Glomerular visceral epithelial cell (primary cell): ENCODE data around the gene AGER.
"Not testable (repeated sequence)": the region's sequence is repeated elsewhere in the genome, so short reads cannot be mapped to it uniquely, and the experiment has no call there.

ENCODE experiments used
- DNase-seq: peaks from one replicate; pipeline ENCODE4 v3.0.0-alpha.2; 2016; ENCODE audit errors: extremely low spot score

The AGER gene

DNA sequence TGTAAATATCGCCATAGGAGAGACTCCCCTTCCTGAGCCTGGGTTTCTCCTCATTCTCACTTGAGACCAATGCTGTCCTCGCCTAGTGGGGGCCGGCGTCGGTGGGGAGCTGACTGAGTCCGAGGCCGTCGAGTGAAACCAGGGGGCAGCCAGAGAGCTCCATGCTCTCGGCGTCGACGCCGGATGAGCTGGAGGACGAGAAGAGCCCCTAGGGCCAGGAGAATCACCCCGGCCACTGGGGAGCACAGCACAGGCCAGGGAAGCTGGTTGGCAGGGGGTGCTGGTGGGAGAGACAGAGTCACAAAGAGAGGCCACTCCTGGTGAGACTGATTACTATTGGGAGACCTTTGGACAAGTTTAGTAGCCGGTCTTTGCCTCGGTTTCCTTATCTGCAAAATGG, 14.8 kb upstream of the AGER start:
- DNase-seq = no peak

- DNase-seq = no peak
Measured at GRCh38 chr6:32198345-32198696, 14.3 kb upstream of the AGER start.

DNA sequence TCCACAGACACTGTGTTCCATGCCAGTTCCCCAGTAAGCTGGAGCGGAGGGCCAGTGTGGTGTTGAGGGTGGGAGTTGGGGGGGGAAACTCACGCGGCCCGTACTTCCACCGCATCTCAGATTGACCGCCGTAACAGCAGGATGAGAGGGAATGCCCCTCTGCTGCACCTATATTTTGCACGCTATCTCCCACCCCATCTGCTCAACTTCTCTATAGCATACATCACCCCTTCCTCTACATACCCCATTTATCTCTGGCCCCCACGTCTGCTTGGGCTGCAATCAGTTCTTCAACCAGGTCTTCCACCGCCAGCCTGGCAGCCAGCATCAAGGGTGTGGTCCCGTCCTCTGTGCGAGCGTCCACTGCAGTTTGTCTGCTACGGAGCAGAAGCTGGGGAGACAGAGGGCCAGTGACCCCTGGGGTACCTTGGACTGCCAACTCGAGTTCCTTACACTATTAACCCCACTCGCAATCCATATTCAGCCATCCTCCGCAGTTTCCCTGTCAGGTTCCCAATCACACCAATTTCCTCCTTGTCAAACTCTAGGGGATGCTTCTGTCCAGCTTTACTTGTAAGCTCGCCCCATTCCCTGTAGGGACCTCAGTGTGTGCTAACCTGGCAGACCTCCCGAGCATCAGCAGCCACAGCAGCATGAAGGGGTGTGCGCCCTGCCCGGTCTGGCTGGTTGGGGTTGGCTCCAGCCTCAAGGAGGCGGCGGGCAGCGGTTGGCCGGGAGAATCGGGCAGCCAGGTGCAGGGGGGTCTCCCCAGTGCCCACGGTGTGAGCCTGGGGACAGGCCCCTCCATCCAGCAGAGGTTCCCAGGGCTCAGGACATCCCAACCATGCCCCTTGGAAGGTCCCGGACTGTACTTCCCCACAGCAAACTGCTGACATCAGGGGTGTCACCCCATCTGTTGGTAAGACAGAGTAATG, 12.9 kb upstream of the AGER start:
- no peak for DNase-seq

DNA sequence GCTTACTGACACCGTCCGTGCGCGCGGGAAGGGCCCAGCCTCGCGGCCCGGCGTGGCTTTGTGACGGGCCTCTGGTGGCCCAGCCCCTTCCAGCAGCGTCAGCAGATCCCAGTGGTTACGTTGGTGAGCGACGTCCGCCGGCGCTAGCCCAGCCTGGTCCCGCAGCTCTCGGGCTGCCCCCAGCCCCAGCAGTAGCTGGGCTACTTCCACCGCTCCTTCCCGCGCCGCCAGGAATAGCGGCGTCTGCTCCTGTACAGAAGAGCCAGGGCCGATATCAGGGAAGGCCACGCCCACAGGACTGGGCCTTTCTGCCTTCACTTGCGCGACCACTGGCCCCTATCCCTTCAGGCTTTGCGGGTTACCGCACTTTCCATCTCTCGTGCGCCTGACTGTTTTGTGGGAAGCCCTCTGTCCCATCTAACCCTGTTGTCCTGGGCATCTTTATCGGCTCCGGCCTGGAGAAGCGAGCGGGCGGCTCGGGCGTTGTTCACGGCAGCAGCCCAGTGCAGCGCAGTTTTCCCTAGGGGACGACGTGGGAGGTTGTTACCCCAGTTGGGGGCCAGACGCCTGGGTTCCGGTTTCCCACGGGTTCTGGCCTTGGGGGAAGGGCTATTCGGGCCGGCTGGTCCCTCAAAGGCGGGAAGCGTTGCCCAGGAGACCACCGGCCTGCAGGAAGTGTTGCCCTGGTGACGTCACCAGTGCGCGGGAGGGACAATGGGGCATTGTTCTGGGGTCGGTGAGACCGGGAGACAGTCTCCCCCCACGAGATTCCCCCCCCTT, 12.0 kb upstream of the AGER start:
- peak; percentile 80 for DNase-seq

DNA sequence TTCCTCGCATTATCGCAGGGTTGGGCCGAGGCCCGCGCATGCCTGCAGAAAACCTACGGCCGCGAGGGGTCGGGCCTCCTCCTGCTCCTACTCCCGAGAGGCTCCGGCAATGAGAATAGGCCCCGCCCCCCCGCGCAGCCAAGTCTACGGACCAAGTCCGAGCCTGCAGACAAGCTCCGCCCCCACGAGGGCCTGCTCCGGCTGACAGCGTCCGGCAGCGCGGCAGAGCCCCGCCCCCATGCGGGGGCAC, 11.5 kb upstream of the AGER start:
- peak; percentile 100 for DNase-seq

DNA sequence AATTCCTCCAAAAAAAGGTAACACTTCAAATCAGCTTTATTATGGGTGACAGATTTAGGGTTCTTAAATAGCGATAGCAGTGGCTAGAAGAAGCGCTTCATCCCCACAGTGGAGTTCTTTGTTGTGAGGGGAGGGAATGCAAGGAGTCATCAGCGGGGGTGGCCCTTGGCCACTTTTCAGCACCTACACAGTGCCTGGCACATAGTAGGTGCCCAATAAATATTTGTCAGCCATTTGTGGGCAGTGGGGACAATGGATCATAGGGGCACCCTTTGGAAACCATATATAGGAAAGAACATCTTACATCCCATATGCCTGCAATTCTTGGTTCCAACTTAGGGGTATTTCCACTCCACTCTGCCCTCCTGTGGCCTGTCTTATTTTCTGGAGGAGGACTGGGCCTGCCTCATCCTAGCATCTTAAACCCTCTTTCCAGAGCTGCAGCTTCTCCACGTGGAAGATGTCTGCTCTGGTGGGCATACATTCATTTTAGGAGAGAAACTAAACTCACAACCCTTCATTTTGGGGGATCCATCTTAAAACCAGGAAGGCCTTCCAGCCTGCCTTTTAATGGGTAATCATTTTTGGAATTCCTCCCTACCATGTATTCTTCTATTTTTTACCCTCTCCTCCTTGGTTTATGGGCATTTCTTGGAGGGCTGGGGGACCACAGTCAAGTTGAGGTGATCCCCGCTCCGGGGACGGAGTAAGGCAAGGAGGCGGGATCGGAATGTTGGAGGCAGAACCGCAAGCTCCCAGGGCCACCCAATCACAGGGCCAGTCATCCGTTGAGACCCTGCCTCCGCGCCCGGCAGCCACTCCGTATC, 11.0 kb upstream of the AGER start:
- DNase-seq = peak; percentile 47

DNA sequence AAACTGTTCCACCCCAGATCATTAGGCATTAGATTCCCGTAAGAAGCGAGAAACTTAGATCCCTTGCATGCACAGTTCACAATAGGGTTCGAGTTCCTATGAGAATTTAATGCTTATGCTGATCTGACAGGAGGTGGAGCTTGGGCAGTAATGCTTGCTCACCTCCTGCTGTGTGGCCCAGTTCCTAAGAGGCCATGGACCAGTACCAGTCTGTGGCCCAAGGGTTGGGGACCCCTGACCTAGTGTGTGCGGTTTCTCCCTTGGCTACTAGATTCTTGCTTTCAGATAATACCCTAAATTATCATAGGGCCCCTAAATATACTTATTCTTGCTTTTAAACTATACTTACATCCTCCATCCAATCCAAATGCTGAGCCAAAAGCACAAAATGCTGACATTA, 10.3 kb upstream of the AGER start:
- DNase-seq = no peak

DNA sequence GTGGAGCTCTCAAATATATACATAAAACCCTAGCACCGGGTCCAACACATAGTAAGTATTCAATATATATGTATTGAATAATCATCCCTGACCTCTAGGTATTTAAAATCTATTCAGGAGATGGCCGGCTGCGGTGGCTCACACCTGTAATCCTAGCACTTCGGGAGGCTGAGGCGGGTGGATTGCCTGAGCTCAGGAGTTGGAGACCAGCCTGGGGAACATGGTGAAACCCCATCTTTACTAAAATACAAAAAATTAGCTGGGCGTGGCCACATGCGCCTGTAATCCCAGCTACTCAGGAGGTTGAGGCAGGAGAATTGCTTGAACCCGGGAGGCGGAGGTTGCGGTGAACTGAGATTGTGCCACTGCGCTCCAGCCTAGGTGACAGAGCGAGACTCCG, 9.0 kb upstream of the AGER start:
- DNase-seq = not testable (repeated sequence)

DNA sequence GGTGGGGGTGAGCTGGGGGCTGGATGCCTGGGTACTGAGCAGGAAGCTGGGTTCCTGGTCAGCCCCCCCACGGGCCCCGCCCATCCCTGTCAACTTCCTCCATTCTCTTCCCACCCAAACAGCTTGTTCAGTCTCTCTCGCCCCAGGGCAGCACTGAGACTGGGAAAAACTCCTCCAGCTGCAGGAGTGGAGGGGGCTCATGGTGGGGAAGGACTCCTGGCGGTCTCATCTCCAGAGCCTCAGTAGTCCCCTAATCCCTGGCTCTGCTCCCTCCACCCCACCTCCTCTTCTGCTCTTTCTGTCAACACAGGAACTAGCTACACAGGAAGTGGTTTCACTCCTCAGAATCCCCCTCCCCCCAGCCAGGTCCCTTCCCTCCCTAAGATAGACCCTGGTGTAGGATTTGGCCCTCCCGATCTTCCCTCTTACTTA, 8.6 kb upstream of the AGER start, which contains the start of gene GPSM3:
Gene GPSM3 (minus strand): TSS at position 36 of the 432 bp plus-strand sequence. CDS start 130 bp downstream, outside the sequence.
- no peak for DNase-seq

- DNase-seq = no peak
Measured at GRCh38 chr6:32191696-32192607, 7.9 kb upstream of the AGER start.

DNA sequence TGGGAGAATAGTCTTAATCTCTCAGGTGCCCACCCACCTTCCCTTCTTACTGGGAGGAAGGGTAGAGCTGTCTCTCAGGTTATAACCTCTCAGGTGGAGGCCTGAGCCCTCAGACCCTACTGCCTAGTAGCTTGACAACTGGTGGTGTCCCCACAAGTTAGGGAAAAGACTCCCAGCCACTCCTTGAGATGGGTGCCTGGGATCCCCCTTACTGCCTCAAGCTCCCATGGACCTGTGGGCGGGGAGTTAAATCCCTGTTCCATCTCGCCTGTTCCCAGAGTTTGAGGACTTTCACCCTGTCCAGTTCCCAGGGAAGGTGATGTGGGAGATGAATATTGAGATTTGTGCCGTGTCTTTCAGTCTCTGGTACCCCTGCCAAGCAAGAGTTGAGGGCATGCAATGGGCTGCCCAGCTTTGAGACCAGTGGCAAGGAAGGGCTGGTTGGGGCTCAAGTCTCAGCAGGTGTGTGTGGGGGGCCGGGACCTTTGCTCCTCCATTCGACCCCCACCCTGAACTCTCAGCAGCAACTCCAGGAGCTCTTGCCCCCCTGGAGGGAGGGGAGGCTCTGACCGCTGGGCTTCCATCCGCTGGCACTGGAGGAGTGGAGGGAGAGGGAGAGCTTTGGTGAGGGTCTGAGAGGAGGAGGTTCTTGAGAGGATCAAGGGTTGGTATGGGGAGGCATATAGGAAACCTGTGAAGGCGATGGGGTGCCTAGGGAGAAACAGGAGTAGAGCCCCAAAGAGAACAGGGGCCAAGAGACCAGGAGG, 7.0 kb upstream of the AGER start:
- DNase-seq = no peak

- peak; percentile 95 for DNase-seq
Measured at GRCh38 chr6:32190054-32190851, 6.2 kb upstream of the AGER start, which contains the start of gene PBX2. PBX2 (minus strand) TSS chr6:32190202; CDS start chr6:32189915, 287 bp downstream.

GRCh38 chr6:32189742-32190053, 5.6 kb upstream of the AGER start:
- DNase-seq = no peak

- DNase-seq = no peak
Measured at GRCh38 chr6:32189069-32189741, 5.2 kb upstream of the AGER start.

DNA sequence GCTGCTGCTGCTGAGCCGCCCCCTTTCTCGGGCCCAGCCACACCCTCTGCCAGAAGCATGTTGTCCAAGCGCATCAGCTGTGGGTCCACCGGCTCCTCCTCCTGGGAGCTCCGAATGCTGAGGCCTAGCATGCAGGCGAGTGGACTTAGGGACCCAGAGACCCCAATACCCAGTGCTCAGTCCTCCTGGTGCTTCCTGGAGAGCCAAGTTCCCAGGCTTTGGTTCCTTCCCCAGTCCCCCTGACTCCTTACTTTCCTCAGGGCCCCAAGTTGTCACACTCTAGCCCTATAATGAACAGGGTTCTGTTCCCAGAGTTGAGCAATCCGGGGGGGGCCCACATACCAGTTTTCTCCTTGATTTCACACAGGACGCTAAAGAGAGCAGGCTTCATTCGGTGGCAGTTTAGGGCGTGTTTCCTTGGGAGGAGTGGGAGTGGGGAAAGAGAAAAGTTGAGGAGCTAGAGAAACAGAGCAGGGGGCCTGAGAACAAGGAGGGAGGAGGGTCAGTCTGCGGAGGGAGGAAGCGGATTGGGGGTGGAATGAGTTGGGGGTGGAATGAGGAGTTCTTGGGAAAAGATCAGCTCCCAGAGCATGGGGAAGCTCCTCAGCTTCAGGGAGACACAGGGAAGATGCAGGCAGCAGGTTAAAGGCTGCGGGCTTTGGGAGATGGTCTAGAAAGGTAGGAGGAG, 4.5 kb upstream of the AGER start:
- no peak for DNase-seq

DNA sequence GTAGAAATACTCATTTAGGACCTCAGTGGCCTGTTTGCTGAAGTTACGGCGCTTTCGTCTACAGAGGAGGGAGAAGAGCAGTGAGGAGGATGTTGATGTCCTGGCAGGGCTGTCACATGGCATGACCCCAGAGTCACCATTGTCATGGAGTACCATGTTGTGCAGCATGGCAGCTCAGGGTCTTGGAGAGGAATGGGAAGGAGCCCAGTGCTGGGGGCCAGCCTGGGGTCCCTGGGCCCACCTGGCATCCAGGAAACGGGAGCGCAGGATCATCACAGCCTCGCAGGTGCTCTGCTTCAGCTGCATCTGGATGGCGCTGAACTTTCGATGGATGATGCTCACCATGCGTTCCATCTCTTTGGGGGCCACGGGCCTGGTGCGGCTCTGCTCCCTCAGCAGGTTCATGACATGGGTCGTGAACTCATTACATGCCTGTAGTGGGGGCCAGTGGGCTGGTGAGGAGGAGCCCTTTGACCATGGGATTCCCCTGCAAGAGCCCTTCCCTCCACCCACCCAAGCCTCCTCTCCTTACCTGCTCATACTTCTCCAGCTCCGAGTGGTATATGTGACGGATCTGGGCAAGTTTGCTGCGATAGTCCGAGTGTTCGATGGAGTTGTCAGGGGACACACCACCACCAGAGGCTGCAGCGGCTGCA, 3.8 kb upstream of the AGER start:
- not testable (repeated sequence) for DNase-seq

GRCh38 chr6:32187009-32187709, 3.1 kb upstream of the AGER start:
- DNase-seq = no peak
